Testis (tissue), 2 donors: ENCODE measurements around the gene EIPR1.

Experiments
- POLR2A ChIP-seq: fragments of 450-650 bp; IDR thresholded peaks from one replicate; pipeline ENCODE4 v1.6.1; 2017; ENCODE audit warnings: antibody characterized with exemption, mild to moderate bottlenecking, moderate library complexity
- TF ChIP-seq, protein P1 (sequence below), 3 experiments: fragments of 450-650 bp in 2 of 3; fragments of 200-600 bp in 1 of 3; sonication (generic) in 1 of 3; IDR thresholded peaks; one replicate each; pipeline ENCODE4 v1.5.1; 2016 to 2019; ENCODE audit warnings: antibody characterized with exemption in 3 of 3, mild to moderate bottlenecking in 2 of 3, moderate library complexity in 1 of 3

GRCh38 chr2:3149441-3150217 lies 228.0 kb downstream of the EIPR1 start:
- TF ChIP-seq POLR2A = no peak
- TF ChIP-seq, protein P1, sequence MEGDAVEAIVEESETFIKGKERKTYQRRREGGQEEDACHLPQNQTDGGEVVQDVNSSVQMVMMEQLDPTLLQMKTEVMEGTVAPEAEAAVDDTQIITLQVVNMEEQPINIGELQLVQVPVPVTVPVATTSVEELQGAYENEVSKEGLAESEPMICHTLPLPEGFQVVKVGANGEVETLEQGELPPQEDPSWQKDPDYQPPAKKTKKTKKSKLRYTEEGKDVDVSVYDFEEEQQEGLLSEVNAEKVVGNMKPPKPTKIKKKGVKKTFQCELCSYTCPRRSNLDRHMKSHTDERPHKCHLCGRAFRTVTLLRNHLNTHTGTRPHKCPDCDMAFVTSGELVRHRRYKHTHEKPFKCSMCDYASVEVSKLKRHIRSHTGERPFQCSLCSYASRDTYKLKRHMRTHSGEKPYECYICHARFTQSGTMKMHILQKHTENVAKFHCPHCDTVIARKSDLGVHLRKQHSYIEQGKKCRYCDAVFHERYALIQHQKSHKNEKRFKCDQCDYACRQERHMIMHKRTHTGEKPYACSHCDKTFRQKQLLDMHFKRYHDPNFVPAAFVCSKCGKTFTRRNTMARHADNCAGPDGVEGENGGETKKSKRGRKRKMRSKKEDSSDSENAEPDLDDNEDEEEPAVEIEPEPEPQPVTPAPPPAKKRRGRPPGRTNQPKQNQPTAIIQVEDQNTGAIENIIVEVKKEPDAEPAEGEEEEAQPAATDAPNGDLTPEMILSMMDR (IDR thresholded peaks at IDR 0.05) = no peak
